Stimulated activated CD8-positive, alpha-beta memory T cell treated with anti-CD3 and anti-CD28 coated beads, Interleukin-2, amount 100 ng/mL, for 1 hour (primary cell): ENCODE data around the gene RAB11FIP2.

ENCODE experiments used
- DNase-seq, 2 donors: peaks; one replicate each; pipeline ENCODE4 v3.0.0-alpha.2; 2020; ENCODE audit warnings: low read depth in 2 of 2

Gene RAB11FIP2

GRCh38 chr10:118034791-118035261, 11.9 kb downstream of the RAB11FIP2 start:
- DNase-seq: no peak

GRCh38 chr10:118033905-118034304, 12.8 kb downstream of the RAB11FIP2 start:
- no peak for DNase-seq

GRCh38 chr10:118032564-118032963, 14.2 kb downstream of the RAB11FIP2 start:
- DNase-seq: no peak

GRCh38 chr10:118031351-118032075, 15.2 kb downstream of the RAB11FIP2 start:
- DNase-seq: no peak

GRCh38 chr10:118028619-118029018, 18.1 kb downstream of the RAB11FIP2 start:
- no peak for DNase-seq

GRCh38 chr10:118027397-118027796, 19.3 kb downstream of the RAB11FIP2 start:
- no peak for DNase-seq

GRCh38 chr10:118026936-118027335, 19.8 kb downstream of the RAB11FIP2 start:
- no peak for DNase-seq

- DNase-seq: no peak
Measured at GRCh38 chr10:118020365-118020764, 26.4 kb downstream of the RAB11FIP2 start.

- DNase-seq: no peak
Measured at GRCh38 chr10:118017850-118018249, 28.9 kb downstream of the RAB11FIP2 start.

GRCh38 chr10:118017071-118017740, 29.5 kb downstream of the RAB11FIP2 start:
- DNase-seq: no peak

- no peak for DNase-seq
Measured at GRCh38 chr10:118012952-118013525, 33.7 kb downstream of the RAB11FIP2 start.

- no peak for DNase-seq
Measured at GRCh38 chr10:118007773-118008172, 39.0 kb downstream of the RAB11FIP2 start.

- no peak for DNase-seq
Measured at GRCh38 chr10:118003126-118003525, 43.6 kb downstream of the RAB11FIP2 start.

GRCh38 chr10:118002581-118002980, 44.2 kb downstream of the RAB11FIP2 start:
- no peak for DNase-seq

- DNase-seq: no peak
Measured at GRCh38 chr10:117997673-117998072, 49.1 kb downstream of the RAB11FIP2 start.

GRCh38 chr10:117996709-117997108, 50.0 kb downstream of the RAB11FIP2 start:
- DNase-seq: no peak

- no peak for DNase-seq
Measured at GRCh38 chr10:117994771-117995170, 52.0 kb downstream of the RAB11FIP2 start.

GRCh38 chr10:117993166-117993565, 53.6 kb downstream of the RAB11FIP2 start:
- no peak for DNase-seq

- DNase-seq: no peak
Measured at GRCh38 chr10:117991701-117992100, 55.0 kb downstream of the RAB11FIP2 start.

- DNase-seq: no peak
Measured at GRCh38 chr10:117989962-117990361, 56.8 kb downstream of the RAB11FIP2 start.

GRCh38 chr10:117988814-117989213, 57.9 kb downstream of the RAB11FIP2 start:
- DNase-seq: no peak

- no peak for DNase-seq
Measured at GRCh38 chr10:117987244-117987909, 59.4 kb downstream of the RAB11FIP2 start.
